A172 (cell line): ENCODE results near the gene KAZN. TPM values are rescaled to one million over a fixed set of nuclear protein-coding genes. Genes with fewer than 3 reads are reported as not detected.

ENCODE experiments used
- DNase-seq: peaks from one replicate; pipeline ENCODE4 v3.0.0-alpha.2; 2015; ENCODE audit warnings: low spot score
- total RNA-seq: library from RNA; depleted of rRNA; stranded (reverse); fragments of >200 nt; shearing (Covaris generic); gene quantifications from 2 replicates; pipeline ENCODE4 v1.2.3, GENCODE V29; 2014

The KAZN gene
- total RNA-seq, 1 experiment from 2014 or later, result 1.7 TPM

GRCh38 chr1:14852291-14852690 lies 253.8 kb downstream of the KAZN start:
- no peak for DNase-seq

- no peak for DNase-seq
Observed at GRCh38 chr1:14853518-14853917, 255.0 kb downstream of the KAZN start.

GRCh38 chr1:14855268-14855667 lies 256.8 kb downstream of the KAZN start:
- DNase-seq, result no peak

- DNase-seq, result no peak
Observed at GRCh38 chr1:14855801-14856200, 257.3 kb downstream of the KAZN start.

GRCh38 chr1:14857436-14858195 lies 259.1 kb downstream of the KAZN start:
- no peak for DNase-seq

GRCh38 chr1:14862114-14862771 lies 263.8 kb downstream of the KAZN start:
- no peak for DNase-seq

GRCh38 chr1:14865106-14865505 lies 266.6 kb downstream of the KAZN start:
- no peak for DNase-seq

- no peak for DNase-seq
Observed at GRCh38 chr1:14866911-14867612, 268.6 kb downstream of the KAZN start.

- no peak for DNase-seq
Observed at GRCh38 chr1:14869187-14869586, 270.7 kb downstream of the KAZN start.

GRCh38 chr1:14871218-14871970 lies 272.9 kb downstream of the KAZN start:
- DNase-seq, result no peak

GRCh38 chr1:14872762-14873161 lies 274.3 kb downstream of the KAZN start:
- DNase-seq, result no peak

- no peak for DNase-seq
Observed at GRCh38 chr1:14873677-14874076, 275.2 kb downstream of the KAZN start.

GRCh38 chr1:14875524-14876509 lies 277.3 kb downstream of the KAZN start:
- DNase-seq, result no peak

- no peak for DNase-seq
Observed at GRCh38 chr1:14876747-14877146, 278.3 kb downstream of the KAZN start.

GRCh38 chr1:14877224-14877623 lies 278.7 kb downstream of the KAZN start:
- no peak for DNase-seq

GRCh38 chr1:14878124-14878523 lies 279.6 kb downstream of the KAZN start:
- DNase-seq, result no peak

GRCh38 chr1:14878951-14879350 lies 280.5 kb downstream of the KAZN start:
- DNase-seq, result no peak

GRCh38 chr1:14880456-14881316 lies 282.2 kb downstream of the KAZN start:
- DNase-seq, result no peak

GRCh38 chr1:14881775-14882672 lies 283.5 kb downstream of the KAZN start:
- DNase-seq, result no peak
